Mesenchymal stem cell (in vitro differentiated cells and primary cell): ENCODE measurements around the gene FAM187B.

Experiments
- DNase-seq: peaks from one replicate; pipeline ENCODE4 v3.0.0-alpha.2; 2013
- H2AFZ ChIP-seq: one replicate; pipeline ENCODE4 v1.6.1; 2013; ENCODE audit warnings: low read depth, mild to moderate bottlenecking, control low read depth, inconsistent platforms, low read length, moderate library complexity
- H2AK5ac ChIP-seq: 2 replicates; pipeline ENCODE4 v1.6.1; 2013; ENCODE audit warnings: low read length, moderate library complexity, mild to moderate bottlenecking, inconsistent platforms; ENCODE audit not compliant: severe bottlenecking
- H2BK120ac ChIP-seq: one replicate; pipeline ENCODE4 v1.6.1; 2013; ENCODE audit warnings: low read depth, mild to moderate bottlenecking, inconsistent platforms, low read length, moderate library complexity
- H2BK12ac ChIP-seq, 2 experiments: one replicate each; pipeline ENCODE4 v1.6.1; 2013; ENCODE audit warnings: inconsistent platforms in 2 of 2, low read length in 2 of 2, mild to moderate bottlenecking in 2 of 2, moderate library complexity in 2 of 2, control low read depth in 1 of 2
- H2BK15ac ChIP-seq: one replicate; pipeline ENCODE4 v1.6.1; 2013; ENCODE audit warnings: mild to moderate bottlenecking, low read depth, inconsistent platforms; ENCODE audit not compliant: poor library complexity, severe bottlenecking
- H2BK5ac ChIP-seq: 2 replicates; pipeline ENCODE4 v1.6.1; 2013; ENCODE audit warnings: low read depth, mild to moderate bottlenecking, low read length, control low read depth, inconsistent platforms; ENCODE audit not compliant: poor library complexity, severe bottlenecking
- H3K14ac ChIP-seq, 2 experiments: one replicate each; pipeline ENCODE4 v1.6.1; 2013; ENCODE audit warnings: inconsistent platforms in 2 of 2, low read length in 2 of 2, control low read depth in 1 of 2, mild to moderate bottlenecking in 1 of 2, moderate library complexity in 1 of 2
- H3K18ac ChIP-seq, 2 experiments: one replicate each; pipeline ENCODE4 v1.6.1; 2013; ENCODE audit warnings: inconsistent platforms in 2 of 2, low read length in 2 of 2, control low read depth in 1 of 2, low read depth in 1 of 2, mild to moderate bottlenecking in 1 of 2
- H3K23ac ChIP-seq, 2 experiments: one replicate each; pipeline ENCODE4 v1.6.1; 2013; ENCODE audit warnings: inconsistent platforms in 2 of 2, low read length in 2 of 2, mild to moderate bottlenecking in 2 of 2, moderate library complexity in 2 of 2, control low read depth in 1 of 2
- H3K27ac ChIP-seq: 2 replicates; pipeline ENCODE4 v1.5.1; 2013; ENCODE audit warnings: mild to moderate bottlenecking, moderate library complexity, low read length, control low read depth, inconsistent platforms; ENCODE audit not compliant: poor library complexity, severe bottlenecking
- H3K27me3 ChIP-seq, 2 experiments: 2 replicates each; pipeline versions ENCODE4 v1.6.1 to v1.7.0; 2013; ENCODE audit warnings: low read length in 2 of 2, mild to moderate bottlenecking in 2 of 2, moderate library complexity in 2 of 2, control low read depth in 1 of 2, inconsistent platforms in 1 of 2; ENCODE audit not compliant: control insufficient read depth in 1 of 2, insufficient read depth in 1 of 2
- H3K36me3 ChIP-seq, 2 experiments: 2 replicates each; pipeline versions ENCODE4 v1.6.1 to v1.7.0; 2013; ENCODE audit warnings: low read length in 2 of 2, control low read depth in 1 of 2, inconsistent platforms in 1 of 2, low read depth in 1 of 2, mild to moderate bottlenecking in 1 of 2; ENCODE audit not compliant: insufficient read depth in 2 of 2, control insufficient read depth in 1 of 2
- H3K4ac ChIP-seq, 2 experiments: one replicate each; pipeline ENCODE4 v1.6.1; 2013; ENCODE audit warnings: inconsistent platforms in 2 of 2, low read length in 2 of 2, mild to moderate bottlenecking in 2 of 2, moderate library complexity in 2 of 2, control low read depth in 1 of 2, low read depth in 1 of 2
- H3K4me1 ChIP-seq: 2 replicates; pipeline ENCODE4 v1.6.1; 2013; ENCODE audit warnings: low read depth, low read length, control low read depth; ENCODE audit not compliant: control insufficient read depth, insufficient read depth
- H3K4me2 ChIP-seq: 2 replicates; pipeline ENCODE4 v1.6.1; 2013; ENCODE audit warnings: low read length, mild to moderate bottlenecking, inconsistent platforms; ENCODE audit not compliant: poor library complexity, severe bottlenecking
- H3K4me3 ChIP-seq, 2 experiments: 2 replicates each; pipeline versions ENCODE4 v1.5.1 to v1.7.0; 2013; ENCODE audit warnings: low read length in 2 of 2, mild to moderate bottlenecking in 2 of 2, control low read depth in 1 of 2, low read depth in 1 of 2; ENCODE audit not compliant: insufficient read depth in 1 of 2
- H3K79me1 ChIP-seq: replicated peaks from 2 replicates; pipeline ENCODE4 v1.6.1; 2013; ENCODE audit warnings: mild to moderate bottlenecking, control low read depth, low read length, inconsistent platforms; ENCODE audit not compliant: poor library complexity, severe bottlenecking
- H3K9ac ChIP-seq: 2 replicates; pipeline ENCODE4 v1.7.0; 2013; ENCODE audit warnings: mild to moderate bottlenecking, low read length, moderate library complexity
- H3K9me3 ChIP-seq: 2 replicates; pipeline ENCODE4 v1.7.0; 2013; ENCODE audit warnings: mild to moderate bottlenecking, low read length; ENCODE audit not compliant: control insufficient read depth
- H4K8ac ChIP-seq: one replicate; pipeline ENCODE4 v1.6.1; 2013; ENCODE audit warnings: inconsistent platforms, mild to moderate bottlenecking, low read length, moderate library complexity
- H4K91ac ChIP-seq: one replicate; pipeline ENCODE4 v1.6.1; 2013; ENCODE audit warnings: mild to moderate bottlenecking, low read length, inconsistent platforms
- WGBS: methylation state at CpG from one replicate; pipeline ENCODE4 v1.1.7; 2013; ENCODE audit warnings: mixed read lengths; 5-methylcytosine and 5-hydroxymethylcytosine counted together

FAM187B gene

GRCh38 chr19:35211545-35212230, 16.9 kb downstream of the FAM187B start:
- Histone ChIP-seq H4K8ac (no peak overlapping the region), H3K36me3 (no peaks in the 10 kb centered on the region), H3K14ac (no peak overlapping the region), H3K4me3 (no peak overlapping the region), H4K91ac (no peak overlapping the region), H3K27me3 (no peaks in the 10 kb centered on the region), H2BK12ac (no peak overlapping the region), H3K79me1 (no peaks in the 10 kb centered on the region), H3K4me2 (no peak overlapping the region), H2AK5ac (no peak overlapping the region), H3K4me1 (peaks cover 9% of the 10 kb centered on the region), H3K27ac (no peak overlapping the region), H3K9me3 (no peaks in the 10 kb centered on the region), H2AFZ (no peak overlapping the region), H3K9ac (no peak overlapping the region), H3K23ac (no peak overlapping the region), H3K4ac (no peak overlapping the region), H2BK15ac (no peak overlapping the region), H2BK5ac (no peak overlapping the region), H2BK120ac (no peak overlapping the region), H3K18ac (no peak overlapping the region)
- 92% methylated on average over 7 of the region's 7 CpGs for WGBS
- no peak for DNase-seq

- no peak overlapping the region for H3K18ac ChIP-seq
- no peak overlapping the region for H3K4me3 ChIP-seq
- no peak overlapping the region for H3K14ac ChIP-seq
- no peak overlapping the region for H2BK5ac ChIP-seq
- H3K9me3 ChIP-seq, result no peaks in the 10 kb centered on the region
- no peak overlapping the region for H2AK5ac ChIP-seq
- H3K36me3 ChIP-seq, result no peaks in the 10 kb centered on the region
- H3K4me2 ChIP-seq, result no peak overlapping the region
- no peak overlapping the region for H4K91ac ChIP-seq
- no peak overlapping the region for H2AFZ ChIP-seq
- no peak overlapping the region for H2BK12ac ChIP-seq
- no peak overlapping the region for H2BK15ac ChIP-seq
- no peak overlapping the region for H4K8ac ChIP-seq
- H3K9ac ChIP-seq, result no peak overlapping the region
- no peaks in the 10 kb centered on the region for H3K79me1 ChIP-seq
- no peak overlapping the region for H3K4ac ChIP-seq
- H3K23ac ChIP-seq, result no peak overlapping the region
- peaks cover 9% of the 10 kb centered on the region for H3K4me1 ChIP-seq
- 79% methylated on average over 3 of the region's 4 CpGs for WGBS
- DNase-seq, result no peak
- H3K27ac ChIP-seq, result no peak overlapping the region
- H3K27me3 ChIP-seq, result peaks cover 7 to 13% of the 10 kb centered on the region in 2 experiments
- H2BK120ac ChIP-seq, result no peak overlapping the region
Observed at GRCh38 chr19:35209646-35210045, 18.9 kb downstream of the FAM187B start.

- DNase-seq, result no peak
- Histone ChIP-seq H3K18ac (no peak overlapping the region), H3K36me3 (no peaks in the 10 kb centered on the region), H2BK5ac (no peak overlapping the region), H3K4me1 (no peaks in the 10 kb centered on the region), H3K27ac (no peak overlapping the region), H3K9me3 (no peaks in the 10 kb centered on the region), H3K4me3 (no peak overlapping the region), H3K14ac (no peak overlapping the region), H2AK5ac (no peak overlapping the region), H3K4ac (no peak overlapping the region), H3K79me1 (no peaks in the 10 kb centered on the region), H3K9ac (no peak overlapping the region), H3K27me3 (peaks cover 7 to 13% of the 10 kb centered on the region in 2 experiments), H3K4me2 (no peak overlapping the region), H3K23ac (no peak overlapping the region), H4K91ac (no peak overlapping the region), H2BK120ac (no peak overlapping the region), H2BK15ac (no peak overlapping the region), H2AFZ (no peak overlapping the region), H4K8ac (no peak overlapping the region), H2BK12ac (no peak overlapping the region)
- 83% methylated on average over 8 of the region's 8 CpGs for WGBS
Observed at GRCh38 chr19:35208121-35208520, 20.4 kb downstream of the FAM187B start.

GRCh38 chr19:35207391-35207871, 21.1 kb downstream of the FAM187B start:
- Histone ChIP-seq H2BK120ac (no peak overlapping the region), H4K8ac (no peak overlapping the region), H3K14ac (no peak overlapping the region), H3K27ac (no peak overlapping the region), H2AK5ac (no peak overlapping the region), H3K36me3 (no peaks in the 10 kb centered on the region), H3K79me1 (no peaks in the 10 kb centered on the region), H2AFZ (no peak overlapping the region), H4K91ac (no peak overlapping the region), H3K9me3 (no peaks in the 10 kb centered on the region), H2BK5ac (no peak overlapping the region), H3K18ac (no peak overlapping the region), H3K4ac (no peak overlapping the region), H3K27me3 (peaks cover 7 to 13% of the 10 kb centered on the region in 2 experiments), H2BK12ac (no peak overlapping the region), H3K4me2 (no peak overlapping the region), H3K9ac (no peak overlapping the region), H3K23ac (no peak overlapping the region), H2BK15ac (no peak overlapping the region), H3K4me3 (no peak overlapping the region), H3K4me1 (no peaks in the 10 kb centered on the region)
- WGBS, result 95% methylated on average over 2 of the region's 8 CpGs
- DNase-seq, result no peak
